ENCODE data around the gene TNS3.

TNS3 gene

DNA sequence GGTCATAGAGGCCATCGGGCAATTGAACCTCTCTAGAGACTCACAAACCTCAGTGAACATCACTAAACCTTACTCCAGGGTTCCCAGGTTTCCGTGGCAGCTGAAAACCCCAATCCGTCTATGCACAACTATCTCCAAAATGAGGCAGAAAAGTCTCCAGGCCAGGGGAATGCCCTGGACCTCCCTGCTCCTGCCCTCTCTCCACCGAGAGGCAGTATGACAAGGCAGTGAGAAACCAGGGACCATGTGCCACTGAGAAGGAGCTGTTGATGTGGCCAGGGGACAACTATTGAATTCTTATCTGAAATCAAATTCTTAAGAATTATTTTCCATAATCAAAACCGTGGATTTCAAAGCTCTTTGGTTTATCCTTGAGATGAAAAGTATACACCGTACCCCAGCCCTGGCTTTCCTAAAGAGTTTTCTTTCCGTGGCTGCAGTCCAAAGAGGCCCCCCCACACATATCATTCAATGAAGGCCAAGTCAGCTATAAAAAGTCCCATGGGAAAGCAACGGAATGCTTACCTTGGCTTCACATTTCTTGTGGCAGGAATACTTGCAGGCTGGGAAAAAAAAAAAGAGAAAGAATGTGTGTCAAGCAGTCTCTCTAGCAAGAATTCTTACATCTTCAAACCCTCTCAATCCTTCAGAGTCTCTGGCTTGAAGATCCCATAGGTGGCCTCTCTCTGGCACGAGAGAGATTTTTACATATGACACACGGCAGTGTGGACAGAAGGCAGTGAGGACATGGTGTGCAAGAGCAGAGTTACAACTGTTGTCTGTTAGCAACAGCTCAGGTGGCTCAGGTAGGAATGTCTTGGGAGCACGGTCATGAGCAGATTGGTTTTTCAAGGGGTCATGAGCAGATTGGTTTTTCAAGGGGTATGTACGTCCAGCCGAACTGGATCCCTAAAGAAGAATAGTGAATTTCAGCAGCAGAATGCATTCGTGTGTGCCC, 75.2 kb downstream of the TNS3 start:
- no peak for DNase-seq (ENCODE audit: low spot score)

- DNase-seq (ENCODE audit: low spot score) = no peak
Observed at GRCh38 chr7:47505312-47506007, 76.5 kb downstream of the TNS3 start.

DNA sequence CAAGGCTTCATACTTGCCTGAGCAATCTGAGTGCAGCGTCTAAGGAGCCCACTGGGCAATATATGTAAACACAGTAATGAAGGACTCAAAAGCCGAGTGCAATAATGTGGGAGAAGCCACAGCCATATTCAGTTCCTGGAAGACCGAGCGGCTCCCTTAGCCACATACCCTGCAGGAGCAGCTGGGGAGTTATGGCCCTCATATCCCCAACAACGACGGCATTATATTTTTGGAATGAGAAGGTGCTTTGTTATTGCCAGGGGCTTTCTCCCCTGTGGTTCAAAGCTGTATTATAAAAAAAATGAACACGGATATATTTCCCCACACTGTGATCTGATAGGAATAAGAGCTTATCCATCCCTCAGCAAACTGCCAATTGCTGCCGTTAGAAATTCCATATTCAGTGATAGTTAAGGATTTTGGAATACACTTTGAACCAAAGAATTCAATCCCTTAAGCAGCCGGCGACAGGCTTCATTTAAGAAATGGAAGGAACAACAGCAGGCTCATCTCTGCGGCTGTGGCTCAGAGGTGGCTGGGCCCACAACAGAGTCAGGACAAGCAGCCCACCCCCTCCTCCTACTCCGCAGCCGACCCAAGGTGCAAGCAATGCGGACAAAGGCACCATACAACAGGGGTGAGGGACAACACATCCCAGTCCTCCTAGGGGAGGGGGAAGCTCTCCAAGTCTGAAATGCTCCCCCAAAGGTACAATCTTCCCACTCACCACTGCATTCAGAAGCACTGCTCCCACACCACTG, 77.2 kb downstream of the TNS3 start:
- no peak for DNase-seq (ENCODE audit: low spot score)

DNA sequence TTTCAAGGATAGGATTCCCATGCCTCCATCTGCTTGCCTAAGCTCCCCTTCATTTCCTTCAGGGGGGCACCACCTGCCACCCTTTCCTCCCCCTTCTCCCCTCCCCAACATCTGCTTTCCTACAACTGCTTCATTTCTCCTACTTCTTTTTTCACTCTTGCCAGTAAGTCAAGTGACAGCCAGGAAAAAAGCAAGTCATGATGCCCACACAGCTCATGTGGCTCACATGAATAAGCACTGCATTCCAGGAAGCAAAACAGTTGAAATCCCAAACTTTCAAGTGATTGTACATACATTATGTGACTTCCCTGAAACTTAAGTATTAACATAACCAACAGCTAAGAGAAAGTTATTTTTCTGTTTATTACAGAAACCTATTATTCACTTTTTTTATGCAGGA, 78.6 kb downstream of the TNS3 start:
- no peak for DNase-seq (ENCODE audit: low spot score)

- no peak for DNase-seq (ENCODE audit: low spot score)
Observed at GRCh38 chr7:47502240-47502877, 79.6 kb downstream of the TNS3 start.

- DNase-seq (ENCODE audit: low spot score) = no peak
Observed at GRCh38 chr7:47501406-47501805, 80.5 kb downstream of the TNS3 start.

GRCh38 chr7:47500103-47500563, 81.8 kb downstream of the TNS3 start:
- no peak for DNase-seq (ENCODE audit: low spot score)

GRCh38 chr7:47498229-47499056, 83.5 kb downstream of the TNS3 start:
- DNase-seq (ENCODE audit: low spot score) = no peak

DNA sequence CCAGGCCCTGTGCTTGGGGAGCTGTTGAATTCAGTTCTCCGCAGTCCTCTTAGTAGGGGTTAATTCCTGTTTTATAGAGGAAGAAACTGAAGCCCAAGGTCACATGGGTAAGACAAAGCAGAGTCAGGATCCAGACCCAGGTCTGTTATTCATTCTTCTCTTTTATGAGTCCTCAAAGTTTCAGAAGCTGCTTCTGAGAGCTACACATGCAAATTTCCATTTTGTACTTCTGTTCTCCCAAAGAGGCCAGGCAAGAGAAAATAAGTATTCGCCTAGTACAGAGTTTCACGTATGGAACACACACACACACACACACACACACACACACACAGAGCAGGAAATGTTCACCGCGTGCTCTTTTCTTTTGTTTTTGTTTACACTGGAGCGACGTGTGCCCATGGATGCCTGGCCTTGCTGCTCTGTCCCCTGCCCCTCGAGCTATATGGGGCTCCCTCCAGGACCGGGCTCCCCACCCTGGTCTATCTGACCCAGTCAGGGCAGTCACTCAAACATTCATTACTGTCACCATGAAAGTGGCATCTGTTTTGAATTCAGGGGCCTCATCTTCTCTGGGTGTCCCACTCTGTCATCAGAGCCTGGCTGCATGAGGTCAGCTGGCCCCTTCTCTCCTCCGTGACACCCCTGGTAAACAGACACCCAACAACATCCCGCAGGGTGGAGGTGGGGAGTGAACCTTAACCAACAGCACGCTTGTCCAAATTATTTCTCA, 84.4 kb downstream of the TNS3 start:
- DNase-seq (ENCODE audit: low spot score) = no peak

GRCh38 chr7:47496666-47497065, 85.2 kb downstream of the TNS3 start:
- no peak for DNase-seq (ENCODE audit: low spot score)

DNA sequence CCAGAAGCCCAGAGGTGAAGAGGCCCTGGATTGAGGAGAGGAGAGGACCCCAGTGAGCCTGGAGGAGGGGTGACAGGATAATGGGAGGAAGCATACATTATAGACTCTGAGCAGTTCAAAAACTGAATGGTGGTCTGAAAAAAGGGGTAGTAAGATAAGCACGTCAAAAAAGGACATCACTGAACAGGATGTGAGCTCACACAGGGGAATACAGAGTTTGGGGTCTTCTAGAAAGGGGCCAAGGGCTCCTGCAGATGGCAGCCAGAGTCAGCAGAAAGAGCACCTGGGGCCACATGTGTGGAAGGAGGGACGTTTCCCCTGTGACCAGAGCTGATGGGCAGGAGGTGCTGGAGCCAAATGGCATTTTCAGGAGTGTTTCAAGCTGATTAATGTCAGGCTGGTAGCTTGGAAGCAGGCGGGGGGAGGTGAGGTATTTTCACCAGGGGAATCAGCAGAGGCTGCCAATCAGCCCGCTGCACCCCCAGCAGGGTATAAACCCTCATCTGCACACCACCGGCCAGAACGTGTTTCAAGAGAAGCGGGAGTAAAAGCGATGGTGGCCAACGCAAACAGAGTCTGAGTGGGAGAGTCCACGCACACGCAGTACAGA, 85.8 kb downstream of the TNS3 start:
- DNase-seq (ENCODE audit: low spot score) = no peak

- no peak for DNase-seq (ENCODE audit: low spot score)
Observed at GRCh38 chr7:47493976-47494911, 87.7 kb downstream of the TNS3 start.

GRCh38 chr7:47492716-47493325, 89.1 kb downstream of the TNS3 start:
- DNase-seq (ENCODE audit: low spot score) = peak; percentile 38

GRCh38 chr7:47490501-47491265, 91.2 kb downstream of the TNS3 start:
- DNase-seq (ENCODE audit: low spot score) = no peak

- DNase-seq (ENCODE audit: low spot score) = no peak
Observed at GRCh38 chr7:47489624-47490023, 92.3 kb downstream of the TNS3 start.

- peak; percentile 41 for DNase-seq (ENCODE audit: low spot score)
Observed at GRCh38 chr7:47488969-47489342, 93.0 kb downstream of the TNS3 start.

DNA sequence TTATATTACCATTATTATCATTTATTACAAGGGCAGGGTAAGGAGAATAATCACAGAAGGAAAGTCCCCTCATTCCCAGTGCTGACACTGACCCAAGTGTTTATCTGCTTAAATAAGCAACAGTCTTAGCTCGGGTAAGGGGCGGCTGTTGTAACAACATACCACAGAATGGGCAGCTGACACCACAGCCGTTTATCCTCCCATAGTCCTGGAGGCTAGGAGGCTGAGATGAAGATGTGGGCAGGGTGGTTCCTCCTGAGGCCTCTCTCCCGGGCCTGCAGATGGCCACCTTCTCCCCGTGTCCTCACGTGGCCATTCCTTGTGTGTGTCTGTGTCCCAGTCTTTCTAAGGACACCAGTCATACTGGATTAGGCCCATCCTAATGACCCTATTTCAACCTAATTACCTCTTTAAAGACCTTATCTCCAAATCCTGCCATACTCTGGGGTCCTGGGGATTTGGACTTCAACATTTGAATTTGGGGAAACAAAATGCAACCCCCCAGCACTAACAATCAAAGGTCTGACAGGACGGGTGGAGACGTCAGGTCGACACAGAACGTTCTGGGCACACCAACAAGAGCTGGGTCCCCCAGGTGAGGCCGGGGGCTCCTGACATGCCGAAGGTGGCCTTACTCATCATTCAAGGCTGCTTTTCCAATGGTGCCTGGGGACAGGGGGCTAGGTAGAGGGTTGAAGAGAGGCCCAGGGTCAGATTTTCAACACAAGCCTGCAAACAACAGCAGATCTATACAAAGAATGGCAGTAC, 93.5 kb downstream of the TNS3 start:
- DNase-seq (ENCODE audit: low spot score) = no peak
